GM21619 (cell line): ENCODE results near the gene HTR3A.

Source experiments
- ATAC-seq: cut with Tn5 transposase; IDR thresholded peaks from one replicate; pipeline ENCODE4 v1.9.1; 2021; ENCODE audit not compliant: unreplicated experiment

HTR3A gene

GRCh38 chr11:114016986-114017385 is 42.1 kb downstream of the HTR3A start:
- no peak for ATAC-seq

- ATAC-seq: no peak
Observed at GRCh38 chr11:114017723-114018122, 42.8 kb downstream of the HTR3A start.

GRCh38 chr11:114019046-114019445 is 44.1 kb downstream of the HTR3A start:
- ATAC-seq: no peak

- ATAC-seq: no peak
Observed at GRCh38 chr11:114019574-114019973, 44.7 kb downstream of the HTR3A start.

- ATAC-seq: no peak
Observed at GRCh38 chr11:114025329-114025907, 50.5 kb downstream of the HTR3A start.

GRCh38 chr11:114026355-114026754 is 51.4 kb downstream of the HTR3A start:
- ATAC-seq: no peak

GRCh38 chr11:114027391-114027790 is 52.5 kb downstream of the HTR3A start:
- ATAC-seq: no peak

- no peak for ATAC-seq
Observed at GRCh38 chr11:114027926-114028325, 53.0 kb downstream of the HTR3A start.

- no peak for ATAC-seq
Observed at GRCh38 chr11:114031246-114031966, 56.5 kb downstream of the HTR3A start.

GRCh38 chr11:114031967-114032320 is 57.0 kb downstream of the HTR3A start:
- ATAC-seq: no peak

- ATAC-seq: no peak
Observed at GRCh38 chr11:114033066-114033465, 58.2 kb downstream of the HTR3A start.

- no peak for ATAC-seq
Observed at GRCh38 chr11:114033572-114033971, 58.7 kb downstream of the HTR3A start.

GRCh38 chr11:114034956-114035355 is 60.0 kb downstream of the HTR3A start:
- ATAC-seq: no peak

GRCh38 chr11:114036147-114036811 is 61.4 kb downstream of the HTR3A start:
- no peak for ATAC-seq

GRCh38 chr11:114036958-114037357 is 62.0 kb downstream of the HTR3A start:
- no peak for ATAC-seq

GRCh38 chr11:114039551-114039950 is 64.6 kb downstream of the HTR3A start:
- ATAC-seq: no peak
